Measurements from ENCODE around the gene DCST1.

DNA sequence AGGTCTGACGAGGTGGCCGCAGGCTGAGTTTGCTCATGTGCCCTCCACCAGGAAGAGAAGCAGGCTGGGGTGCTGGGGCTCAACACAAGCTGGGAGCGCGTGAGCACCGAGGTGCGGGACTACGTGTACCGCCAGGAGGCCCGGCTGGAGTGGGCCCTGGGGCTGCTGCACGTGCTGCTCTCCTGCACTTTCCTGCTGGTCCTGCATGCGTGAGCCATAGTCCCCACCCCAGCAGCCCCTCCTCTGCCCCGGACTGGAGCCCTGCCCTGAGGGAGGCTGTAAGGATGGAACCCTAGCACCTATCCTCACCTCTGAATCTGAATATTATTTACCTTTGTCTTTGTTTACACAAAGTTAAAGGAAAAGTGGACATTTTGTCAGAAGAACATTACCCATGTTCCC, 9.7 kb downstream of the DCST1 start:
- TF ChIP-seq CTCF (conservative IDR thresholded peaks at IDR 0.05) (no peak), EZH2 (IDR thresholded peaks at IDR 0.05; ENCODE audit: low read depth) (no peak)
